ENCODE results near the gene OR4B1.

The OR4B1 gene

GRCh38 chr11:48263423-48263911 is 46.9 kb downstream of the OR4B1 start, which contains the start of gene OR4X1:
Gene OR4X1, plus strand, starts transcription at chr11:48263861. Its CDS starts 0 bp downstream, at chr11:48263861.
- no peak for DNase-seq

All from activated gamma-delta T cell (primary cell).